ENCODE measurements around the gene BASP1.
"Not testable (repeated sequence)": the region's sequence is repeated elsewhere in the genome, so short reads cannot be mapped to it uniquely, and the experiment has no call there.

The BASP1 gene

DNA sequence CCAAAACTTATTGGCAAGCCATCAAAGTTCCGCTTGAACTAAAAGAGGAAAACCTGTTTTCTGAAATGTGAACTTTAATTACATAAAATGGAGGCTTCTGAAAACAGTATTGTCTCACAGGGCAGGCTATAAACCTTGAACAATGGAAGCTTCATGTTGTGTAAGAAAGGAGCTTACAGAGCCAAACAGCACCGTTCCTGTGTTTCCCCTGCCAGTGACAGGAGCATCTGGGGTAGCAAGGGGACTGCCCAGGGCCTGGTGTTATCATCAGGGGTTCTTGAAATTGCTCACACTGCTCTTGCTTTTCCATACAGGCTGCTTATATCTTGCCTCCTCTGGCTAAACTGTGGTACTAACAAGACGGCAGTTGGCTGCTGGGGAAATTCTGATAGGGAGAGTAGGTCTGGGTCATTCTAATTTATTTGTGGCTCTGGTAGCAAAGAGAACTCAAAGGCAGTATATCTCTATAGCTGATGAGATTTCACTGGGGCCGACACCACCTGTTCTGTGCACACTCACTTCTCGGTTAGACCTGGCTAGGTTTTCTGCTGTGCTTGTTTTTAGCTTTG, 40.4 kb downstream of the BASP1 start:
- no peak for DNase-seq

DNA sequence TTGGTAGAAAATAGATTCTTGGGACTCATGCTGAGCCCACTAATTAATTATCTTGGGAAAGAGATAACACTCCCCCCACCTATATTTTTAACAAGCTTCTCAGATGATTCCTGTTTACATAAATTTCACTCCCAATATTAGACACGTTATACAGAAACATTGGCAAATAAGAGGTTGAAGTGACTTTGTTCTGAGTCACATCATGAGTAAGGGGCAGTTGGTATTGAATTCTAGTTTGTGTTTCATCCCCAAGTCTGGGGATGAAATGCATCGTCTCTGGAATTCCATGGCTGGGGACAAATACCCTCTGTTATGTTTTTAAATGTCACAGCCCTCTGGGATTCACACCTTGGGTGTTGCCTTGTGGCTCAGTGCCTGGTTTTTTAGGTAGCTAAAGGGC, 41.0 kb downstream of the BASP1 start:
- DNase-seq = no peak

DNA sequence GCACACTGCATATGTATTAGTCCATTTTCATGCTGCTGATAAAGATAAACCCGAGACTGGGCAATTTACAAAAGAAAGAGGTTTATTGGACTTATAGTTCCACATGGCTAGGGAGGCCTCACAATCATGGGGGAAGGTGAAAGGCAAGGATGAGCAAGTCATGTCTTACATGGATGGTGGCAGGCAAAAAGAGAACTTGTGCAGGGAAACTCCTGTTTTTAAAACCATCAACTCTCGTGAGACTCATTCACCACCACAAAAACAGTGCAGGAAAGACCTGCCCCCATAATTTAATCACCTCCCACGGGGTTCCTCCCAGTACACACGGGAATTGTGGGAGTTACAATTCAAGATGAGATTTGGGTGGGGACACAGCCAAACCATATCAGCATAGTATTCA, 41.6 kb downstream of the BASP1 start:
- DNase-seq = not testable (repeated sequence)

DNA sequence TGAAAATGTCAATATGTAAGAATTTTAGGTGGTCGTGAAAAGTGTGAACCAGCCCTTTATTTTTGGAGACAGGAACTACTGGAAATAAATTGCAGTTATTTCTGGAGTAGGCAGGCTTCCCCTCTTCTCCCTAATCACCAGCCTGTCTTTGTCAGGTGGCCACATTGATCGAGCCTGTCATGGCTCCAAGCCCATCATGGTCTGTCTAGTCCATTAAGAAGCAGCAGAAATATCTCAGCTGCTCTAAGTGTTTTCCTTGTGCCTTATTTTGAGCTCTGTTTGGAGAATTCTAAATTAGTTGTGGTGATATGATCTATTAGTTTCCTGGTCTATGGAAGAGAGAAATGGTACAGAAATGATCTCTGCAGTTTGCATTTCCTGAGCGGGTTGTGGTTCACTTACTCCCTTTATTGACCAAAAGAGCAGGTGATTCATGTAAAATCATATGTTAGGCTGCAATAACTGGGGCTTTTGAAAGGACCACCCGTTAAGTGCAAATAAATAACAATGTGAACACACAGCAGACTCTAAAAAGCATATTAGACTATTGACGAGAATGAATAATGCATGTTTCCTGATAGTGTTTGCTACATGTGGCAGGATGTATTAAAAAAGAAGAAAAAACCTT, 42.3 kb downstream of the BASP1 start:
- DNase-seq = no peak

DNA sequence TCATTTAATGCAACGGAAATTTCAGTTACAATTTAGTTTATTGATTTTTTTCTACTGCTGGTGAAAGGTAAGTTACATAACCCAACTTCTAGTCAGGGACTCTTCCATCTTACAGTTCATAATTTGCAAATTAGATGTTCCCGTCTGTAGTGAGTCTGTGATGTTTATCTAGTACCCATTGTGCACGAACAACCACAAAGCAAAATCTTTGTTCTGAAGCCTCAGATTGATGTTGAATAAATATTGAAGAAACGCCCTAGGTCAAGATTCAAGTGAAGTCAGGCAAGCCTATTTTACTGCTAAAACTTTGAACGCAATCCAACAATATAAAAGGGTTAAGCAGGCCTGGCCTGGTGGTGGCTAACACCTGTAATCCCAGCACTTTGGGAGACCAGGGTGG, 43.1 kb downstream of the BASP1 start:
- DNase-seq = no peak

DNA sequence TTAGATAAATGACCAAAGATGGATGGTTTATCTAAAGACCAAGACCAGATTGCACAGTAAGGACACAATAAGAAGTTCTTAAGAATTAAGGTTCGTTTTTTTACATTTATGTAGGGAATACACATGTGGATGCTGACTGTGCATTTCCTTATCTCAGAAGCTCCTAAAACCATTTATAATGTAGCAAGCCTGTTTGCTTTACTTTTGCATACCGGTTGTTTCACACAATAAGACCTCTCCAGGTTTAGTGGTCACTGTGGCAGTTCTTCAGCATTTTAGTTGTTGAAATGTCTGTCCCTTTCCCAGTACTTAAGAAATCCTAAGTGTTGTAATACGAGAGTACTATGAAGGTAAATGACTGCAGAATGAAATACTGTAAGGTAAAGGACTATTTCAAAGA, 43.6 kb downstream of the BASP1 start:
- no peak for DNase-seq

DNA sequence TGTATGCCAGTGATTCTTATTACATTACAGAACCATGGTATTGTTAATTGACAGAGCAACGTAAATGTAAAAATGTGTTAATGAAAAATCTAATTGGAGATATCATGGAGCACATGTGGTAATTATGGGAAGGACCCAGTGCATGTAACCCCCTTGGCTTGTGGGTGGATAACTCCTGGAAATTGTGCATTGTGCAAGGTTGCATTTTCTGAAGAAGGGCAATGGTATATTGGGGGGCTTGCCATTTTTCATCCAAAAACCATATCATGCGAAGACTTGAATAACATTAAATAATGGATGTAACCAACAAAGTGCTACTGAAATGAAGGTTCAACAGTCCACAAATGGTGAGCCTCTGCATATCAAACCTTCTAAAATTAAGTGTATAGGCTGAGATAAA, 47.6 kb downstream of the BASP1 start:
- no peak for DNase-seq

DNA sequence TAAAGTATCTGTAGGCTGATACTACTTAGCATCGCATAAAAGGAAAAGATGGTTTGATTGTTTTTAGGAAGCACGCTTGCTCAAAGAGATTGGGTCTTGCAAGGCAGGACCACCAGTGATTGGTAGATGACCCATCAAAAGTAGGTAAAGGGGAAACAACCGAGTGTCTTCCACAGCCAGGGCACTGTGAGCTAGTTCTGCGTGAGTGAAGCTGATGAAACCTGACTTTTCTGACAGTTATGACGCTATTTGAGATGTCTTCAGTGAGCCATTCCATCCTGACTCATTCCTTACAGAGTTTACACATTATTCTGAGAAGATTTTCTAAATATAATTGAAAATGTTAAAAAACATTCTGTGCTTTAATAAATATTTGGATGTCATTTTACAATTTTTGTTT, 49.7 kb downstream of the BASP1 start:
- no peak for DNase-seq

DNA sequence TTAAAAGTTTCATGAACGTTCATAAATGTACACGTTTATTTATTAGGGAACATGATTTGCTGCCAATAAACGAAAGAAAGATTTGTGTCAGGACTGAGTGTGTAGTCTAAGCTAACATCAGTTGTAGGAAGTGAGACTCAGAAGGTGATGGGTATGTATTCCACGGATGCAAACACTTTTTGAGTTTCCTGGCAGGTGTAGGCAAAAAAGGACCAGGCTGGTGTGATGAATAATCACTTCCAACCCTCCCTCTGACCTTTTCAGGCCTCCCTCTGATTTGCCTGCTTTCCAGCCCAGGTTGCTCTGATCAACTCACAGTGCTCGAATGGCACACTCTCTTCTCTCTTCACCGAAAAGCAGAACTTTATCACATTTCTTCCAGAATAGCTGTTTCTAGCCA, 51.8 kb downstream of the BASP1 start:
- no peak for DNase-seq

DNA sequence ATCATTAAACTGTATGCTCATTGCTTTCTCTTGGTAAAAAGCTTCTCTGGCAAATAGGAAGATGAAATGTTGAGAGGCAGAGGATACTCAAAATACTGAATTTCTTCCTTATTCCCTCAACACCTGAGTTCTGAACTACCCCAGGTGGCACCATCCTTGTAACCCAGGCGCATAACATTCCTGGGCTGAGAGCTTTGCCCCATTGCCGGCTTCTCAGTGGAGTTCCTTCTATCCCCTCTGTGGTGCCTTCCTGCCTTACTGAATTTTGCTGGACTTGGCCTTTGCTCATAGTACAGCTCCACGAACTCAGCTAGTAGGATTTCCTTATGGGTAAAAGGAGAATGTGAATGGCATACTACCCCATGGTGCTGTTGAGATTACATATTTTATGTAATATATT, 54.7 kb downstream of the BASP1 start:
- DNase-seq = no peak

DNA sequence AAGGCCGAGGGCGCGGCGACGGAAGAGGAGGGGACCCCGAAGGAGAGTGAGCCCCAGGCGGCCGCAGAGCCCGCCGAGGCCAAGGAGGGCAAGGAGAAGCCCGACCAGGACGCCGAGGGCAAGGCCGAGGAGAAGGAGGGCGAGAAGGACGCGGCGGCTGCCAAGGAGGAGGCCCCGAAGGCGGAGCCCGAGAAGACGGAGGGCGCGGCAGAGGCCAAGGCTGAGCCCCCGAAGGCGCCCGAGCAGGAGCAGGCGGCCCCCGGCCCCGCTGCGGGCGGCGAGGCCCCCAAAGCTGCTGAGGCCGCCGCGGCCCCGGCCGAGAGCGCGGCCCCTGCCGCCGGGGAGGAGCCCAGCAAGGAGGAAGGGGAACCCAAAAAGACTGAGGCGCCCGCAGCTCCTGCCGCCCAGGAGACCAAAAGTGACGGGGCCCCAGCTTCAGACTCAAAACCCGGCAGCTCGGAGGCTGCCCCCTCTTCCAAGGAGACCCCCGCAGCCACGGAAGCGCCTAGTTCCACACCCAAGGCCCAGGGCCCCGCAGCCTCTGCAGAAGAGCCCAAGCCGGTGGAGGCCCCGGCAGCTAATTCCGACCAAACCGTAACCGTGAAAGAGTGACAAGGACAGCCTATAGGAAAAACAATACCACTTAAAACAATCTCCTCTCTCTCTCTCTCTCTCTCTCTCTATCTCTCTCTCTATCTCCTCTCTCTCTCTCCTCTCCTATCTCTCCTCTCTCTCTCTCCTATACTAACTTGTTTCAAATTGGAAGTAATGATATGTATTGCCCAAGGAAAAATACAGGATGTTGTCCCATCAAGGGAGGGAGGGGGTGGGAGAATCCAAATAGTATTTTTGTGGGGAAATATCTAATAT, 58.1 kb downstream of the BASP1 start:
- DNase-seq = no peak

DNA sequence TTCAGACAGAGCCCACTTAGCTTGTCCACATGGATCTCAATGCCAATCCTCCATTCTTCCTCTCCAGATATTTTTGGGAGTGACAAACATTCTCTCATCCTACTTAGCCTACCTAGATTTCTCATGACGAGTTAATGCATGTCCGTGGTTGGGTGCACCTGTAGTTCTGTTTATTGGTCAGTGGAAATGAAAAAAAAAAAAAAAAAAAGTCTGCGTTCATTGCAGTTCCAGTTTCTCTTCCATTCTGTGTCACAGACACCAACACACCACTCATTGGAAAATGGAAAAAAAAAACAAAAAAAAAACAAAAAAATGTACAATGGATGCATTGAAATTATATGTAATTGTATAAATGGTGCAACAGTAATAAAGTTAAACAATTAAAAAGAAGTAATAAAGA, 59.0 kb downstream of the BASP1 start:
- no peak for DNase-seq

DNA sequence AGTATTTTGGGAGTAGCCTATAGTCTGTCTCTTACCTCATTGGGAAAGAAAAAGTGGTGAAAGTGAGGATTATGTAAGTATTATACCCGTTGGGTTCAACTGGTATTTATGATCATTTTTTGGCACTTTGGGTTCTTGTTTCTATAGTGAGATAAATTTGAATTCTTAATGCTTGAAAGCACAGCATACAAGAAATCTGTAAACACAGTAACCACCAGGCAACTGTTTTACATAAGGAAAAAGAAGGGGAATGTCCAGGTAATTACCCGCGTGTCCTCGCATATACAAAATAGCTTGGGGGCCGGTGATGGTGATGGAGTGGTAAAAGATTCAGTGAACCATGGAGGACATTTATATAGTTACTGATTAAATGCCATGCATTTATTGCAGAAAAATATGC, 60.5 kb downstream of the BASP1 start:
- no peak for DNase-seq

DNA sequence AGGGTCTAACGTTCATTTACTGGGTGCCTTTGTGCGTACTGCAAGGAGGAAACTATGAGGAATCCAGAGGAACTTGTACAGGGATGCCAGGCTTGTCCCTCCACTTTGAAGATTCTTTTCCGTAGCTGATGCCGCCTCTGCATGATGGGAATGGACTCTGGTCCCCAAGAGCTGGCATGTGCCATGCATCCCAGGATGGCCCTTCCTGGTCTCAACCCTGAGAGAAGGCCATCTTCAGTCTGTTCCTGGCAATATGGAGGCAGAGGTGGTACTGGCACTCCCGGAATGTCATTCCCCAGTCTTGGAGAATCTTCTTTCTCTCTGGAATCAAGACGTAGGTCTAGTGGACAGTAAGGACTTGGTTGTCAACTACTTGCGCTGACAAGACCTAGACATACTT, 61.5 kb downstream of the BASP1 start:
- no peak for DNase-seq

DNA sequence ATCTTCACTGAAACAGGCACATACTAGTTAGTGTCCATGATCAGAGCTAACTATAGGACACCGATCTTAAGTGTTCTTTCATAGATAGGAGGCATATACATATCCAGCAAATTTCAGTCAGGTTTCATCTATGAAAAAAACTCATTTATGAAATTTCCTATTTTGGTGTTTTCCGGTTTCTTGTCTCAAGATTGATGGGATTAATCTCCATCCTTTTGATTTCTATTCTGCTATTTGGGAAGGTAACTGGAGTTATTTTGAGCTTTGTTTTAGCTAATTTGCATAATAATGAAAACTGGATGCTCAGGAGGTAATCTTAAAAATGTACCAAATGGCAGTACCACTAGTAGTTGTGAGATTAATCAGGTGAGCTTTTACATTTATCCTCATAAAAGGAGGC, 62.1 kb downstream of the BASP1 start:
- no peak for DNase-seq

DNA sequence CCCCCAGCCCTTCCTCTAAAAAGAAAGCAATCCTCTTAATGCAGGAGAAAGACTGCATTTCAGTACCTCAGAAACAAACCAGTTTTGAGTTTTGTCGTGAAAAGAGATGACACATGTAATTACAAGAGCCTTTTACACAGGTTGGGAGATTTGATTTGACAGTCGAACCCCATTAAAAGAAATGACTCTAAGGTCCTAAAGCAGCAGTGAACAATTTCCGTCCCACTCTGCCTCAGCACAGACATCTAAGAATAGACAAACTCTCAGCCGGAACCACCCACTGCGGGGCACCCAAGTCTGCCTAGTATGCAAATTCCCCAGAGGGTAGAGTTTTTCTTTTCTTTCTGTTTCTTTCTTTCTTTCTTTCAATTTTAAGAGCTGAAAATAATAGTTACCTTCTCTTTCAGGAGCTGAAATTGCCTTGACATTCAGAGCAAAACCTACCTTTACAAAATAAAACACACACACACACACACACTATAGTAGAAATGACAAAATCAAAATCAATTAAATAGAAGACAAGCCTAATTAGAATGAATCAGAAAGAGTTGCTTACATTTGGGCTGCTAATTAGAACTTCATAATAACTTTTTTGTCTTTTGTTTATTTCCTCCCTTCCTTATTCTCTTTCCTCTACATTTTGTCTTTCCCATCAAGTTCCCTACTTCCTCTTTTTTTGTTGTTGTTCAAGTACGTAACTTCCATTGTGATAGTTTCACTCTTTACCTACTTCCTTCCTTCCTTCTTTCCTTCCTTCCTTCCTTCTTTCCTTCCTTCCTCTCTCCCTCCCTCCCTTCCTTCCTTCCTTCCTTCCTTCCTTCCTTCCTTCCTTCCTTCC, 65.1 kb downstream of the BASP1 start:
- no peak for DNase-seq

DNA sequence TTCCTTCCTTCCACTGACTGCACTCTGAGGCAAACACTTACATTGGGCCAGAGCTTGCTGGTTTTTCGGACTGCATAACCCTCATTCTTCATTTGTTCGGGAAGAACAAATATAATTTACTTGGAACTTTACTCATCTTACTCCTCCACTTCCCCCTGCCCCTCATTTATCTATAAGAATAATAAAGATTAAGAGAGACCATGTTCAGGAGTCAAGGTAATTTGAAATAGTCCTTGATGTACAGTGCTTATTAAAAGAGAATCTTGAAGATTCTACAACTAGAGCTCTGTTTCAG, 65.6 kb downstream of the BASP1 start:
- no peak for DNase-seq

DNA sequence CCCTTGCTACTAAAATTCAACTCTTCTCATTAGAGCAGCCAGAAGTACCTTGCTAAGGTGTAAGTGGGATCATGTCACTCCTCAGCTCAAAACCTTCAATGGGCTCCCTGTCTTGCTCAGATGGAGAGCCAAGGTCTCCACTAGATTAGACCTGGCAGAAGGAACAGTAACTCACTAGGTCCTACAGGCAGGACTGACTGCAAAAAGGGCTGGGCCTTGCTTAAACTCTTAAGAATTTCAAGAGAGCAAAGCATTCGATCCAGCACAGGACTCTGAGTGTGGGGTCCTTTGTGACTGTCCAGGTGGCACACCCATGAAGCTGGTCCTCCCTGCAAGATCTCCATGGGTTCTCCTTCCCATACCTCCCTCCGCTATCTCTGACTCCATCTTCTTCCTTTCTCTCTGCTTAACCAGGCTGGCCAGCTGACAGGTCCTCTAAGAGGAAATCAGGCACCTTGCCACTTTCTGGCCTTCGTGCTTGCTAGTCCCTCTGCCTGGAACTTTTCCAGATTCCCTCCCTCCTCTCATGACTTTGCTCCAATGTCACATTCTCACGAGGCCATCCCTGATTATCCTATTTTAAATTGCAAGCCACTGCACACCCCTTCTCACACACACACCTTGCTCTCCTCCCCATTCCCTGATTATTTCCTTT, 70.2 kb downstream of the BASP1 start:
- no peak for DNase-seq

DNA sequence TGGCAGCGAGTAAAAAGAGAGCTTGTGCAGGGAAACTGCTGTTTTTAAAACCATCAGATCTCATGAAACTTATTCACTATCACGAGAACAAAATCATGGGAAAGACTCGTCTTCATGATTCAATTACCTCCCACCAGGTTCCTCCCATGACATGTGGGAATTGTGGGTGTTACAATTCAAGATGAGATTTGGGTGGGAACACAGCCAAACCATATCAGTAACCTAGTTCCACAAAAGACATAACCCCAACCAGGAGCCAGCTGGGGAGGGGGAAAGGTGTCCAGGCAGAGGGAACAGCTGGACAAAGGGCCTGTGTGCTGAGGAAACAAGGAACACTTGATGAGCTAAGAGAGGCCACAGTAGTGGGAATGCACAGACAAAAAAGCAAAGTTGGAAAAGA, 71.1 kb downstream of the BASP1 start:
- no peak for DNase-seq

DNA sequence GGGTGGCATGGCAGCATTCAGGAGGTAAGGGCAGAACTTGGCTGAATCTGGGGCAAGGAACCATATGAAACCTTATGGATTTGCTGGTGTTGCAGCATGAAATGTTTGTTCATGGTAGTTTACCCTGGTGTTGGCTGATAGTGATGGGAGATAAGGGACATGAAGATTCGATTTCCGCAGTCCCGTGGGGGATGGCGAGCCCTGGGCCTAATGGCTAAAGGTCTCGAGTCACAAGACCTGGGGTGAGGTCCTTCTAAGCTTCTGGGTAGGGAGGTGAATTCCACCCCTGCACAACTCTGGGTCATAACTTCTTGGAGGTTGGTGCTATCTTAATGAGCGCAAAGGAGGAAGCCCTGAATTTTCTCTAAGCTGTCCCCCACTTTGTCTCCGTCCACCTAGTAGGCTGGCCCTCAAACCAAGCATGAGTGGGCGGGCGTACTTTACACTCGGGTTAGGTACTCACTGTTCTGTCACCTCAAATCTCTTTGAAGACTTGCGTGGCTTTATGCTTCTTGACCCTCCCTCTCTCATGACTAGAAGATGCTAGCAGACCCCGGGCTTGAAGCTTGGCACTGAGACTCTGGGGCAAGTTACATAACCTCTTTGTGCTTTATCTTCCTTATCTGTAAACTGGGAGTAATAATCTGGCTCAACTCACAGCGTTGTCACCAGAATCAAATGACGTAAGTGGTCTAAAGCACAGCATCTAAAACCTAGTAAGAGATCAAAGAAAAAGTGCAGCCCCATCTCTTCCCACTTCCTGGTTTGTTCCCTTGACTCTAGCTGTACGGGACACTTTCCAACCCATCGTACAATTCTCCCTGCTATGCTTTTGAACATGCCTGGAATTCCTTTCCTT, 72.5 kb downstream of the BASP1 start:
- no peak for DNase-seq

DNA sequence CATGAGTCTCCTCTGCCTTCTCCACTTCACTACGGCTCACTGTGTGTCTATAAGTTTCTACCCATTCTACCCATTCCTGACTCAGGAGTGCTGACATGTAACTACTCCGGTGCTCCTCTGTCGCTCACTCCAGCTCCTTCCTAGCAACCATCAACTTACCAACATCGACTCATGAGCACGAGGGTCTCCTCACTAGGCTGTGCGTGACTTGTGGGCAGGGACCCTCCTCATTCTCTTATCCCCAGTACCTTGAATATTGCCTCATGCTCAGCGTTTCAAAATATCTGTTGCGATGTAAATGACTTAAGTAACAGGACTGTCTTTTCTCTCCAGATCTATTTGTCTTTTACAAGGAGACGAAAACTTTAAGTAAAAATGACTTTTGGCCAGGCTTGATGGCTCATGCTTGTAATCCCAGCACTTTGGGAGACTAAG, 73.1 kb downstream of the BASP1 start:
- DNase-seq = no peak

DNA sequence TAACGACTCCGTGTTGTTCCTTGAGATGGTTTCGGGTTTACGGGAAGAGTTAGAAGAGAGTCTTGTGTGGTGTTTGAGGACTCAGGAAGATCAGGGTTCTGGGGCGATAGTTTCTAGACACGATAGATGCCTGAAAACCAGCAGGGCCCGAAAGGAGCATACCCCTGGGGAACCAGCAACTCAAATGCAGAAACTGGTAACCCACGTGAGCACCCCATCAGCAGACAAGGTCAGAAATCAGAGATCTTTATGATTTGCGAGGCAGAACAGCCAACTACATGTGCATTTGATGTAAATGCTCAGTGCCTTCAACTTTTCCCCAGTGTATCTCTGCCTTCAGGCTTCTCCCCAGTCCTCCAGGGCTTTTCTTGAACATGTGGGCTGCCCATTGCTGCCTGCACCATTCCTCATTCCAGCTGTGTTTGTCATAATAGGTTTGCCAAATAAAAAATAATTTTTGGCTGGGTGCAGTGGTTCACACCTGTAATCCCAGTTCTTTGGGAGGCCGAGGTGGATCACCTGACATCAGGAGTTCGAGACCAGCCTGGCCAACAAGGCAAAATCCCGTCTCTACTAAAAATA, 75.1 kb downstream of the BASP1 start:
- no peak for DNase-seq
